MCF 10A (cell line): ENCODE measurements around the gene BMP6. TPM values are rescaled to one million over a fixed set of nuclear protein-coding genes. Genes with fewer than 3 reads are reported as not detected.
A peak's percentile ranks its signal among the peaks of the same experiment; 100 is the strongest.

Experiments
- BruUV-seq: library from RNA; stranded (reverse); fragments of 400-500 nt; replicated peaks from 2 replicates; lab custom pipeline; 2021; lab: Mats Ljungman, UMichigan
- CTCF ChIA-PET: fragments of 300-600 bp; sonication (Branson Sonifier 250); formaldehyde crosslinking; extraction: SDS; loops from one replicate; lab custom pipeline; 2021; ENCODE audit warnings: antibody characterized with exemption, inconsistent platforms; lab: Yijun Ruan, JAX
- POLR2A ChIA-PET: fragments of 300-600, 350-650 bp; sonication (Branson Sonifier 250); formaldehyde crosslinking; extraction: SDS; loops from one replicate; lab custom pipeline; 2020; ENCODE audit warnings: antibody characterized with exemption, inconsistent platforms; lab: Yijun Ruan, JAX
- DNase-seq: peaks from one replicate; pipeline ENCODE4 v3.0.0-alpha.2; 2018; ENCODE audit not compliant: unreplicated experiment
- H3K27ac Mint-ChIP-seq: one replicate; pipeline ENCODE4 v1.8.0; 2022; ENCODE audit warnings: mild to moderate bottlenecking, low read depth, mixed read lengths; ENCODE audit not compliant: unreplicated experiment
- H3K27me3 Mint-ChIP-seq: one replicate; pipeline ENCODE4 v1.8.0; 2022; ENCODE audit warnings: mixed read lengths; ENCODE audit not compliant: insufficient read depth, unreplicated experiment
- H3K36me3 Mint-ChIP-seq: one replicate; pipeline ENCODE4 v1.8.0; 2022; ENCODE audit warnings: mild to moderate bottlenecking, moderate library complexity, mixed read lengths; ENCODE audit not compliant: insufficient read depth, unreplicated experiment
- H3K4me1 Mint-ChIP-seq: one replicate; pipeline ENCODE4 v1.8.0; 2022; ENCODE audit warnings: mixed read lengths; ENCODE audit not compliant: insufficient read depth, unreplicated experiment
- H3K4me3 Mint-ChIP-seq: one replicate; pipeline ENCODE4 v1.8.0; 2022; ENCODE audit warnings: mild to moderate bottlenecking, moderate library complexity, mixed read lengths; ENCODE audit not compliant: unreplicated experiment
- H3K9me3 Mint-ChIP-seq: one replicate; pipeline ENCODE4 v1.8.0; 2022; ENCODE audit warnings: mixed read lengths; ENCODE audit not compliant: unreplicated experiment
- CTCF ChIP-seq: fragments of 200-600 bp; IDR thresholded peaks from one replicate; pipeline ENCODE4 v1.8.0; 2022; ENCODE audit warnings: antibody characterized with exemption, mild to moderate bottlenecking; ENCODE audit not compliant: unreplicated experiment
- intact Hi-C: fragments of 100-400 bp; cut with micrococcal nuclease; formaldehyde crosslinking; loops from 2 replicates; pipeline ENCODE4 v1.14.1; 2022
- total RNA-seq: library from RNA; stranded (reverse); gene quantifications from 2 replicates; pipeline ENCODE4 v1.2.3, GENCODE V29; 2022

The BMP6 gene
- total RNA-seq, 1 experiment from 2014 or later, result 0.12 TPM

GRCh38 chr6:7910654-7911344 is 184.9 kb downstream of the BMP6 start, which contains the start of gene TXNDC5:
Gene TXNDC5, minus strand, starts transcription at chr6:7910788. Its CDS starts 12 bp downstream, at chr6:7910776.
- Mint-ChIP-seq H3K27ac (peak within 1 kb of the TSS; percentile 86), H3K4me1 (peaks cover 10% of the 10 kb centered on the region), H3K4me3 (no peak within 1 kb of the TSS), H3K9me3 (no peaks in the 10 kb centered on the region), H3K27me3 (no peaks in the 10 kb centered on the region), H3K36me3 (peaks cover 8% of the 10 kb centered on the region)
- ChIA-PET POLR2A (interaction anchor here (0.6 to 3.1 kb wide), 10 partner anchors 85 to 285 kb away, joined by 3 to 13 read pairs (median 4); partner anchors contain the start of genes BLOC1S5, BMP6 and EEF1E1), CTCF (interaction anchor here (0.7 to 2.3 kb wide), 5 partner anchors 18 to 189 kb away, joined by 3 to 13 read pairs (median 5); partner anchors contain the start of gene BMP6)
- TF ChIP-seq CTCF, result no peak
- no TSS peak for BruUV-seq
- intact Hi-C loops, result loop anchor here (1.0 to 5.0 kb wide), 4 partner anchors 65 to 188 kb away; no protein-coding TSS in a partner anchor
- DNase-seq, result peak; percentile 73

- H3K4me3 Mint-ChIP-seq, result no peak overlapping the region
- no peaks in the 10 kb centered on the region for H3K9me3 Mint-ChIP-seq
- TF ChIP-seq CTCF, result no peak
- ChIA-PET POLR2A (interaction anchor here (0.6 to 3.1 kb wide), 7 partner anchors 84 to 285 kb away, joined by 3 to 13 read pairs (median 4); partner anchors contain the start of genes BLOC1S5, BMP6 and EEF1E1), CTCF (interaction anchor here (0.7 to 2.3 kb wide), 3 partner anchors 19 to 189 kb away, joined by 3 to 13 read pairs (median 3); no protein-coding TSS in a partner anchor)
- H3K27ac Mint-ChIP-seq, result no peak overlapping the region
- intact Hi-C loops, result loop anchor here (2.0 to 5.0 kb wide), 3 partner anchors 81 to 189 kb away; no protein-coding TSS in a partner anchor
- no peak for DNase-seq
- H3K27me3 Mint-ChIP-seq, result no peaks in the 10 kb centered on the region
- H3K36me3 Mint-ChIP-seq, result peaks cover 8% of the 10 kb centered on the region
- H3K4me1 Mint-ChIP-seq, result peaks cover 10% of the 10 kb centered on the region
- BruUV-seq, result TSS peak; percentile 61
Measured at GRCh38 chr6:7911345-7911725, 185.4 kb downstream of the BMP6 start.

GRCh38 chr6:7912024-7912423 is 186.1 kb downstream of the BMP6 start:
- BruUV-seq, result no TSS peak
- no peak for TF ChIP-seq CTCF
- Mint-ChIP-seq H3K36me3 (peaks cover 8% of the 10 kb centered on the region), H3K4me3 (no peak overlapping the region), H3K4me1 (peaks cover 10% of the 10 kb centered on the region), H3K9me3 (no peaks in the 10 kb centered on the region), H3K27me3 (no peaks in the 10 kb centered on the region), H3K27ac (no peak overlapping the region)
- intact Hi-C loops, result loop anchor here (5.0 kb wide), 1 partner anchor 80 kb away; no protein-coding TSS in a partner anchor
- ChIA-PET POLR2A (interaction anchor here (3.1 kb wide), 1 partner anchor 187 kb away, joined by 9 read pairs; the partner anchor contains the start of gene BMP6), CTCF (interaction anchor here (0.6 to 2.3 kb wide), 4 partner anchors 80 to 653 kb away, joined by 3 to 13 read pairs (median 3); no protein-coding TSS in a partner anchor)
- no peak for DNase-seq
